Retinal pigment epithelial cell (primary cell): ENCODE measurements around the gene SHC3.

ENCODE experiments used
- DNase-seq: peaks from one replicate; pipeline ENCODE4 v3.0.0-alpha.2; 2010; ENCODE audit warnings: low read depth
- H3K4me3 ChIP-seq: 2 replicates; pipeline ENCODE4 v1.5.1; 2011; ENCODE audit warnings: mild to moderate bottlenecking, low read length, control low read depth, moderate library complexity
- CTCF ChIP-seq: conservative IDR thresholded peaks from 2 replicates; pipeline ENCODE4 v1.5.1; 2011; ENCODE audit warnings: low read depth, low read length, control low read depth, inconsistent platforms

SHC3 gene

DNA sequence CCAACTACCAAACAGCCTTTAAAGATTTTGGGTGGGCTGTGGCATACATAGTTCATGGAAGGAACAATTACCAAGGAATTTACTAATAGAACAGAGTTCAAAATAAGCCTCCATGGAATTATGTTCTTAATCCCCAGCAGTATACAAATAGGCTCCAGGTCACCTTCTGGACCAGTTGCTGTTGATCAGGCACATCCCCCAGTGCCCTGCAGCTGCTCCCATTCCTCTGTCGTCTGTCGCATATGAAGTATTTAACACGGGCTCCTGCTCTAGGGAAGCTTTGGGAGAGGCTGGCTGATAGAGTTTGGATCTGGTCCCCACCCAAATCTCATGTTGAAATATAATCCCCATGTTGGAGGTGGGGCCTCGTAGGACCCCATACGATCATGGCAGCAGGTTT is 17.8 kb downstream of the SHC3 start:
- no peak for DNase-seq
- no peak overlapping the region for H3K4me3 ChIP-seq
- TF ChIP-seq CTCF: no peak

DNA sequence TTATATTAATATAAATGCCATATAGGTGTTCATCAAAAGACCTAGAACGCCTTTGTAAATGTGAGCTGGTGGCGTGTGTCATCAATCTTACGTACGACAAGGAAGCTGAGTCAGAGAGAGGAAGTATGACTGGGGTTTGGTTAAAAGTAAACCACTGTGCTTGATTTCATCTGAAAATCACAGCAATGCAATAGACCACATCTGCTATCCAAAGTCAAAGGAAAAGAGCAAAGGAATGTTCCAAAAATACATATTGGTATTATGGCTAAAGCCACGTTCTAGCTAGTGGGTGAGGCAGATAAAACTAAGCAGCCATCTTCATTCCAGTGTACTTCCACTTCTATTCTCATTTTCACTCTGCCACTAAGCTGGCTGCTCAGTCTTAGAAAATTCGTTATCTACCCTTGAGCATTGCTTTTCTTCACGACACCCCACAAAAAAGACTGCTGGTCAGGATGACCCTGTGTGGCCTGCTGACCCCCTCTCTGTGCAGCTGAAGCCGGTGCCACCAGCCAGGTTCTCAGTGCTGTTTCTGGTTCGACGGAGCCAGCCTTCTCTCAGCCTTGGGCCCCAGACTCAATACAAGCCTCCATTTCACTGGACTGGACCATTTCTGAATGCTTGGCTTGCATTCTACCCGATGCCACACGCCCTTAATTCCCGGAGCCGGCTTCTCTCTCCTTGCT is 23.8 kb downstream of the SHC3 start:
- no peak overlapping the region for H3K4me3 ChIP-seq
- no peak for TF ChIP-seq CTCF
- no peak for DNase-seq

GRCh38 chr9:89154218-89154617 is 24.4 kb downstream of the SHC3 start:
- TF ChIP-seq CTCF: no peak
- no peak for DNase-seq
- H3K4me3 ChIP-seq: no peak overlapping the region

GRCh38 chr9:89153232-89154017 is 25.2 kb downstream of the SHC3 start:
- peak; percentile 73 for DNase-seq
- TF ChIP-seq CTCF: no peak
- H3K4me3 ChIP-seq: no peak overlapping the region

GRCh38 chr9:89149726-89150125 is 28.9 kb downstream of the SHC3 start:
- no peak overlapping the region for H3K4me3 ChIP-seq
- no peak for DNase-seq
- TF ChIP-seq CTCF: no peak

DNA sequence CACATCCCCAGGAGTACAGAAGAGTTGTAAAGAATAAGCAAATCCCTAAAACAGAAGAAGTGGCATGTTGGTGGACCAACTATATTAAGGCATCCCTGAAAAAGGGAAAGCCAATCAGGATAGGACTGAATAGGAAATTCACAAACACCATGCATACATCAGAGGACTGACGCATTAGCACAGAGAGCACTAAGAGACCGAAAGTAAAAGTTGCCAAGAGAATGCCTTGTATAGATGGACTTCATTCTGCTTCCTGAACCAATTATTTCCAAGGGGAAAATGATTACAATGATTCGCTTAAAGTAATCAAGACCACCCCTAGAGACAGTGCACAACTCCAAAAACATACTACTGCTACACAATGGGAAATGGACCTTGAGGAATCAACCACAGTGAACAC is 33.5 kb downstream of the SHC3 start:
- no peak for DNase-seq
- no peak overlapping the region for H3K4me3 ChIP-seq
- TF ChIP-seq CTCF: no peak

DNA sequence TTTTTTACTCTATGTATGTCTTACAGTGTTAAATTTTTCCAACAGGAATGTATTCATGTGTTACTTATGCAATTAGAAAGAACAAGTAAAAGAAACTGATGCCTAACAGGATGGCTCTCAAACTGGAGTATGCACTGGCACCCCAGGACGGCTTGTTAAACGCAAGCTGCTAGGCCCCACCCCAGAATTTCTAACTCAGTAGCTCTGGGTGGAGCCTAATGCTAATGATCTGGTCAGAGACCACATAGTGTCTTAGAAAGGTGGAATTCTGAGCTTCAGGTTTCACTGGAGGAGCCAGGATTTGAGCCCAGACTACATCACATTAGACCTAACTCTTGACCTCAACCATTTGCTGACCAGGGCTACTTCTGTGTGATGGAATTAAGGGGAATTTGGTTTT is 34.4 kb downstream of the SHC3 start:
- TF ChIP-seq CTCF: no peak
- H3K4me3 ChIP-seq: no peak overlapping the region
- no peak for DNase-seq
